Stimulated activated CD8-positive, alpha-beta memory T cell treated with anti-CD3 and anti-CD28 coated beads, Interleukin-4, amount 100 ng/mL, for 1 hour (primary cell): ENCODE measurements around the gene TLR7.

Source experiments
- DNase-seq, 2 donors: peaks; one replicate each; pipeline ENCODE4 v3.0.0-alpha.2; 2020; ENCODE audit warnings: low read depth in 2 of 2, low spot score in 1 of 2

Gene TLR7

GRCh38 chrX:12922599-12922919 is 55.7 kb downstream of the TLR7 start:
- no peak for DNase-seq

DNA sequence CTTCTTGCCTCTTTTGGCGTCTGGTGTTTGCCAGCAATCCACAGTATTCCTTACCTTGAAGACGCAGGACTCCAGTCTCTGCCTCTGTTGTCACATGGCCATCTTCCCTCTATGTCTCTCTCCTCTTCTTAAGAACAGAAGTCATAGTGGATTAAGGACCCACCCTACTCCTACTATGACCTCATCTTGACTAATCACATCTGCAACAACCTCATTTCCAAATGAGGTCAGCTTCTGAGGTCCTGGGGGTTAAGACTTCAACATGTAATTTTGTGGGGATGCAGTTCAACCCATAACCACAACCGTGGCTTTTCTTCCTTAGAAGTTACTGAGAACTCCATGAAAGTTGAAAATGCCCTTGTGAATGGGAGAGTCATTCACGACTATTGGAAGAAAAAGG is 62.8 kb downstream of the TLR7 start:
- no peak for DNase-seq

DNA sequence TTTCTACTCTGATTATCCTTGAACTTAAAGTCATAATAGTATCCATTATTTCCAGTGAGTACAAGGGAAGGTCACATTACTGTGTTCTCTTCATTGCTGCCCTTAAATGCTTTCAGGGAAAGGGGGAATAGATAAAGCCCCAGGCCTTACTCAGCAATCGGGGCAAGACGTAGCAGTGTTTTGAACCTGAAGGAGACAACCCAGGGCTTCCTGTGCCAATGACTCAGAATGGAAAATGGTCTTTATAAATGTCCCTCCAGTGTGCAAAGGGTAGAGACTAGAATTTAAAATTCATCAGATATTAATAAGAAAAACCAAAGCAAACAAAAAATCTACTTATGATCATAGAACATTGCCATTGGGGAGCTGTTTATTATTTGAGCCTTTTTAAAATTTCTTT is 63.3 kb downstream of the TLR7 start:
- no peak for DNase-seq

DNA sequence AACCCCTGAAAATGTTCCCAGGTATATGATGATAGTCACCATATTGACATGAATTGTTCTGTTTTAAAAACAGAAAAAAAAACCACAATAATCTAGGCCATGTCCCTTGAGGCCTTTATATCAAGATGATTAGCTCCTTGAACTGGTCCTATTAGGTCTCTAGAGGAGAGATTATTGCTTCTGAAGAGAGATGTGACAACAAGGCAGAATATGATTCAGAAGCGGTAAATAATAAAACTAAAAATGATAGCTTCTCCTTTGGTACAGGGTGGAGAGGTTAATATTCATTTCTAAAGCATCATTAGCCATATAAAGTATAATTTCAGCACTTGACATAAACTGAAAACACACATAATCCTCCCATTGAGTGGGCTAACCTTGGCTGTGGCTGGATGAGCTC is 65.4 kb downstream of the TLR7 start:
- DNase-seq, result no peak

GRCh38 chrX:12934850-12935249 is 68.0 kb downstream of the TLR7 start:
- DNase-seq, result no peak

- DNase-seq, result no peak
These were observed 70.1 kb downstream of the TLR7 start for GRCh38 chrX:12936947-12937346.
